Stomach (tissue), 9 donors: ENCODE data around the gene DSG4. TPM values are rescaled to one million over a fixed set of nuclear protein-coding genes. Genes with fewer than 3 reads are reported as not detected.

Experiments used
- DNase-seq, 2 donors: peaks; one replicate each; pipeline versions ENCODE4 v3.0.0 to v3.0.0-alpha.2; 2013 to 2019
- H3K27ac ChIP-seq, 5 donors: fragments of 200-600 bp in 4 of 5; sonication (generic) in 4 of 5; one replicate each; pipeline ENCODE4 v1.5.1; 2013 to 2019; ENCODE audit warnings: mild to moderate bottlenecking in 1 of 5, moderate library complexity in 1 of 5
- H3K27me3 ChIP-seq, 3 donors: fragments of 200-600 bp; sonication (generic); one replicate each; pipeline ENCODE4 v1.5.1; 2017 to 2019; ENCODE audit warnings: mixed run types in 1 of 3
- H3K36me3 ChIP-seq, 4 donors: fragments of 200-600 bp; sonication (generic); 1 replicate in 3 of 4; 2 replicates in 1 of 4; pipeline ENCODE4 v1.5.1; 2016 to 2019
- H3K4me1 ChIP-seq, 4 donors: fragments of 200-600 bp; sonication (generic); one replicate each; pipeline ENCODE4 v1.5.1; 2016 to 2019
- H3K4me3 ChIP-seq, 4 donors: fragments of 200-600 bp; sonication (generic) in 3 of 4; one replicate each; pipeline ENCODE4 v1.5.1; 2016 to 2019; ENCODE audit warnings: mild to moderate bottlenecking in 1 of 4
- H3K9me3 ChIP-seq, 4 donors: fragments of 200-600 bp; sonication (generic); one replicate each; pipeline ENCODE4 v1.5.1; 2016 to 2019
- CTCF ChIP-seq, 7 experiments: fragments of 450-650 bp in 4 of 7; fragments of 200-600 bp in 3 of 7; sonication (generic) in 3 of 7; IDR thresholded peaks; one replicate each; pipeline ENCODE4 v1.5.1; 2016 to 2019; ENCODE audit warnings: antibody characterized with exemption in 7 of 7, control low read depth in 2 of 7, mild to moderate bottlenecking in 1 of 7
- EP300 ChIP-seq: sonication (generic); formaldehyde crosslinking; IDR thresholded peaks from one replicate; pipeline ENCODE4 v1.6.1; 2017; ENCODE audit warnings: antibody characterized with exemption
- POLR2A ChIP-seq, 4 donors: fragments of 450-650 bp; IDR thresholded peaks; one replicate each; pipeline ENCODE4 v1.6.1; 2016; ENCODE audit warnings: antibody characterized with exemption in 4 of 4, control low read depth in 2 of 4, mild to moderate bottlenecking in 1 of 4, moderate library complexity in 1 of 4
- POLR2AphosphoS5 ChIP-seq, 3 donors: sonication (generic); formaldehyde crosslinking; IDR thresholded peaks; one replicate each; pipeline ENCODE4 v1.6.1; 2016; ENCODE audit warnings: antibody characterized with exemption in 3 of 3
- WGBS, 5 donors: extraction: QIAGEN DNeasy Blood & Tissue Kit in 3 of 5; methylation state at CpG; one replicate each; pipeline versions ENCODE4 v1.1.5 to v1.1.7; 2013 to 2018; 5-methylcytosine and 5-hydroxymethylcytosine counted together
- intact Hi-C: fragments of 100-400 bp; cut with DNase I; formaldehyde crosslinking; loops from one replicate; pipeline ENCODE4 v1.15.1; 2023; ENCODE audit warnings: low total_unique reads
- polyA plus RNA-seq, 3 donors: library from polyadenylated mRNA; stranded (reverse); fragments of 200-250 nt; gene quantifications; one replicate each; pipeline ENCODE4 v1.2.3, GENCODE V29; 2013
- total RNA-seq, 5 donors: library from RNA; depleted of rRNA; stranded (reverse); fragments of >200 nt; gene quantifications; one replicate each; pipeline versions ENCODE4 v1.1.0 to v1.2.3, GENCODE V29; 2014 to 2016
- donor health status: healthy with polysubstance abuse.
- donor health status: Bipolar disorder and iron deficiency.
- donor health status: healthy.

Gene DSG4
- total and polyA plus RNA-seq, 8 donors, result 0.55 to 0.76 TPM; not detected in 6

GRCh38 chr18:31354990-31355389 is 21.6 kb upstream of the DSG4 start:
- Histone ChIP-seq H3K27me3 (no peaks in the 10 kb centered on the region), H3K9me3 (no peaks in the 10 kb centered on the region), H3K4me3 (no peak overlapping the region), H3K4me1 (no peaks in the 10 kb centered on the region), H3K36me3 (no peaks in the 10 kb centered on the region), H3K27ac (no peak overlapping the region)
- TF ChIP-seq EP300 (no peak), POLR2A (IDR thresholded peaks at IDR 0.05) (no peak), CTCF (IDR thresholded peaks at IDR 0.05) (no peak), POLR2AphosphoS5 (IDR thresholded peaks at IDR 0.05) (no peak)
- whole genome bisulfite sequencing, 5 donors, result 88 to 98% (median 95%) methylated on average over 8 of the region's 8 CpGs
- intact Hi-C loops, result no loop called here
- DNase-seq, result no peak

GRCh38 chr18:31356025-31356424 is 20.6 kb upstream of the DSG4 start:
- TF ChIP-seq POLR2A (IDR thresholded peaks at IDR 0.05) (no peak), POLR2AphosphoS5 (IDR thresholded peaks at IDR 0.05) (no peak), EP300 (no peak), CTCF (IDR thresholded peaks at IDR 0.05) (no peak)
- Histone ChIP-seq H3K27ac (no peak overlapping the region), H3K4me1 (no peaks in the 10 kb centered on the region)

GRCh38 chr18:31364190-31364589 is 12.4 kb upstream of the DSG4 start:
- intact Hi-C loops, result no loop called here
- Histone ChIP-seq H3K27ac (no peak overlapping the region), H3K4me1 (no peaks in the 10 kb centered on the region), H3K27me3 (no peaks in the 10 kb centered on the region), H3K36me3 (no peaks in the 10 kb centered on the region), H3K9me3 (peaks cover 0 to 7% (median 0%) of the 10 kb centered on the region in 4 donors), H3K4me3 (no peak overlapping the region)
- 88 to 96% (median 95%) methylated on average over 4 of the region's 4 CpGs for WGBS, 5 donors
- no peak for DNase-seq
- TF ChIP-seq CTCF (IDR thresholded peaks at IDR 0.05), result no peak
- no peak for TF ChIP-seq POLR2AphosphoS5 (IDR thresholded peaks at IDR 0.05)
- no peak for TF ChIP-seq POLR2A (IDR thresholded peaks at IDR 0.05)
- TF ChIP-seq EP300, result no peak

More at GRCh38 chr18:31356025-31356424, 20.6 kb upstream of the DSG4 start:
- intact Hi-C loops, result no loop called here
- no peak overlapping the region for H3K4me3 ChIP-seq
- no peaks in the 10 kb centered on the region for H3K27me3 ChIP-seq
- H3K9me3 ChIP-seq, result no peaks in the 10 kb centered on the region
- 80 to 91% (median 87%) methylated on average over 5 of the region's 5 CpGs for WGBS, 5 donors
- H3K36me3 ChIP-seq, result no peaks in the 10 kb centered on the region
- DNase-seq, result no peak

- H3K4me1 ChIP-seq, result no peaks in the 10 kb centered on the region
- no peak overlapping the region for H3K4me3 ChIP-seq
- H3K27ac ChIP-seq, result no peak overlapping the region
- H3K27me3 ChIP-seq, result no peaks in the 10 kb centered on the region
- intact Hi-C loops, result no loop called here
- TF ChIP-seq POLR2AphosphoS5 (IDR thresholded peaks at IDR 0.05), result no peak
- no peak for TF ChIP-seq POLR2A (IDR thresholded peaks at IDR 0.05)
- TF ChIP-seq CTCF (IDR thresholded peaks at IDR 0.05), result no peak
- TF ChIP-seq EP300, result no peak
- H3K36me3 ChIP-seq, result no peaks in the 10 kb centered on the region
- DNase-seq, result no peak
- no peaks in the 10 kb centered on the region for H3K9me3 ChIP-seq
Measured at GRCh38 chr18:31369478-31369877, 7.1 kb upstream of the DSG4 start.

- no peaks in the 10 kb centered on the region for H3K36me3 ChIP-seq
- H3K27ac ChIP-seq, result no peak overlapping the region
- TF ChIP-seq POLR2A (IDR thresholded peaks at IDR 0.05) (no peak), POLR2AphosphoS5 (IDR thresholded peaks at IDR 0.05) (no peak), EP300 (no peak)
- no peaks in the 10 kb centered on the region for H3K4me1 ChIP-seq
- no peaks in the 10 kb centered on the region for H3K9me3 ChIP-seq
- no peak overlapping the region for H3K4me3 ChIP-seq
- no peaks in the 10 kb centered on the region for H3K27me3 ChIP-seq
- no peak for DNase-seq
- intact Hi-C loops, result no loop called here
Measured at GRCh38 chr18:31371989-31372388, 4.6 kb upstream of the DSG4 start.
